ENCODE data around the gene KCNG1. TPM values are rescaled to one million over a fixed set of nuclear protein-coding genes. Genes with fewer than 3 reads are reported as not detected.
"Not testable (repeated sequence)": the region's sequence is repeated elsewhere in the genome, so short reads cannot be mapped to it uniquely, and the experiment has no call there.

KCNG1 gene
- total and polyA plus RNA-seq, 2 donors (not counting 1 experiment from before 2014, with no cell fraction given) = 16.9 to 57.7 TPM

- Histone ChIP-seq H3K9me3 (ENCODE audit: control extremely low read depth in 1 of 3, control insufficient read depth in 2 of 3, insufficient read depth in 1 of 3, low read length in 2 of 3) (no peaks in the 10 kb centered on the region), H3K27me3 (replicated peaks in 1 of 4; ENCODE audit: control extremely low read depth in 1 of 4, control insufficient read depth in 3 of 4, insufficient read depth in 4 of 4, low read length in 3 of 4) (peaks cover 0 to 29% (median 2%) of the 10 kb centered on the region in 4 experiments), H4K20me1 (ENCODE audit: control insufficient read depth, insufficient read depth, low read length, poor library complexity, severe bottlenecking) (no peaks in the 10 kb centered on the region), H2AFZ (ENCODE audit: insufficient read depth, low read depth, low read length, poor library complexity, severe bottlenecking) (no peak overlapping the region), H3K4me2 (replicated peaks; ENCODE audit: low read depth, low read length, poor library complexity, severe bottlenecking) (no peak overlapping the region), H3K4me3 (ENCODE audit: control extremely low read depth in 1 of 5, extremely low read depth in 1 of 5, insufficient read depth in 1 of 5, low read depth in 2 of 5, low read length in 4 of 5) (no peak overlapping the region), H3K36me3 (replicated peaks in 1 of 2; ENCODE audit: control extremely low read depth in 1 of 2, control insufficient read depth in 1 of 2, extremely low read depth in 1 of 2, insufficient read depth in 2 of 2, low read length in 1 of 2) (no peaks in the 10 kb centered on the region), H3K9ac (ENCODE audit: low read length) (no peak overlapping the region), H3K4me1 (ENCODE audit: control insufficient read depth in 2 of 2, insufficient read depth in 2 of 2, low read length in 2 of 2) (peaks cover 0 to 4% of the 10 kb centered on the region in 2 donors), H3K27ac (ENCODE audit: low read length in 2 of 2) (no peak overlapping the region), H3K79me2 (ENCODE audit: control insufficient read depth, insufficient read depth, low read length) (no peaks in the 10 kb centered on the region)
- H3K9me3 Mint-ChIP-seq (ENCODE audit: insufficient read depth) = no peaks in the 10 kb centered on the region
- intact Hi-C loops (cut with micrococcal nuclease) = loop anchor here (10.0 kb wide), 1 partner anchor 1105 kb away; no protein-coding TSS in a partner anchor
- ChIA-PET CTCF (interaction anchor here (1.3 to 14.9 kb wide), 5 partner anchors 12 to 645 kb away, joined by 8 to 314 read pairs (median 26); partner anchors contain the start of genes BCAS4, DPM1 and MOCS3), POLR2A (no interaction called here)
- peaks cover 3% of the 10 kb centered on the region for H3K4me1 Mint-ChIP-seq
- 70% methylated on average over 2 of the region's 8 CpGs for WGBS (ENCODE audit: insufficient coverage)
- no peak for DNase-seq
- no peak overlapping the region for H3K27ac Mint-ChIP-seq
- no peak overlapping the region for H3K4me3 Mint-ChIP-seq
- peaks cover 42% of the 10 kb centered on the region for H3K27me3 Mint-ChIP-seq
- TF ChIP-seq CTCF (IDR thresholded peaks at IDR 0.05) (no peak), EZH2 (IDR thresholded peaks at IDR 0.05; ENCODE audit: borderline replicate concordance, insufficient read depth, low read depth, low read length, poor library complexity, severe bottlenecking) (no peak)
- ATAC-seq (ENCODE audit: low read depth) = no peak
Observed at GRCh38 chr20:50980071-50980681, 42.7 kb downstream of the KCNG1 start.

- H2AFZ ChIP-seq (ENCODE audit: insufficient read depth, low read depth, low read length, poor library complexity, severe bottlenecking); H3K4me1 ChIP-seq (ENCODE audit: control insufficient read depth in 2 of 2, insufficient read depth in 2 of 2, low read length in 2 of 2); H3K27ac ChIP-seq (ENCODE audit: low read length in 2 of 2); H3K4me3 Mint-ChIP-seq; H4K20me1 ChIP-seq (ENCODE audit: control insufficient read depth, insufficient read depth, low read length, poor library complexity, severe bottlenecking); POLR2A ChIA-PET; intact Hi-C loops (cut with micrococcal nuclease); ATAC-seq (ENCODE audit: low read depth); H3K4me1 Mint-ChIP-seq; H3K36me3 ChIP-seq (replicated peaks in 1 of 2; ENCODE audit: control extremely low read depth in 1 of 2, control insufficient read depth in 1 of 2, extremely low read depth in 1 of 2, insufficient read depth in 2 of 2, low read length in 1 of 2); H3K4me2 ChIP-seq (replicated peaks; ENCODE audit: low read depth, low read length, poor library complexity, severe bottlenecking); DNase-seq; H3K9me3 Mint-ChIP-seq (ENCODE audit: insufficient read depth); H3K9ac ChIP-seq (ENCODE audit: low read length); H3K27ac Mint-ChIP-seq; H3K79me2 ChIP-seq (ENCODE audit: control insufficient read depth, insufficient read depth, low read length); H3K9me3 ChIP-seq (ENCODE audit: control extremely low read depth in 1 of 3, control insufficient read depth in 2 of 3, insufficient read depth in 1 of 3, low read length in 2 of 3); H3K4me3 ChIP-seq (ENCODE audit: control extremely low read depth in 1 of 5, extremely low read depth in 1 of 5, insufficient read depth in 1 of 5, low read depth in 2 of 5, low read length in 4 of 5): not testable (repeated sequence)
- peaks cover 0 to 27% (median 2%) of the 10 kb centered on the region in 4 experiments for H3K27me3 ChIP-seq (replicated peaks in 1 of 4; ENCODE audit: control extremely low read depth in 1 of 4, control insufficient read depth in 3 of 4, insufficient read depth in 4 of 4, low read length in 3 of 4)
- peaks cover 42% of the 10 kb centered on the region for H3K27me3 Mint-ChIP-seq
- WGBS (ENCODE audit: insufficient coverage) = 100% methylated on average over 2 of the region's 4 CpGs
- CTCF ChIA-PET = interaction anchor here (0.9 kb wide), 1 partner anchor 10 kb away, joined by 3 read pairs; no protein-coding TSS in a partner anchor
Observed at GRCh38 chr20:50978533-50978932, 44.4 kb downstream of the KCNG1 start.
